HAP-1 (cell line): ENCODE measurements around the gene ZSCAN5A.
A peak's percentile ranks its signal among the peaks of the same experiment; 100 is the strongest.

ENCODE experiments used
- DNase-seq, 2 experiments: peaks; one replicate each; pipeline ENCODE4 v3.0.0-alpha.2; 2016 to 2020; ENCODE audit warnings: low spot score in 2 of 2
- H3K27me3 ChIP-seq: fragments of 250-450 bp; sonication (Bioruptor Pico); 2 replicates; pipeline ENCODE4 v1.5.1; 2020; ENCODE audit warnings: low read depth, mild to moderate bottlenecking, moderate library complexity
- H3K36me3 ChIP-seq: fragments of 250-450 bp; sonication (Bioruptor Pico); replicated peaks from 2 replicates; pipeline ENCODE4 v1.5.1; 2020; ENCODE audit warnings: mild to moderate bottlenecking
- H3K4me1 ChIP-seq: fragments of 250-450 bp; sonication (Bioruptor Pico); 2 replicates; pipeline ENCODE4 v1.5.1; 2020; ENCODE audit warnings: mild to moderate bottlenecking
- H3K4me3 ChIP-seq: fragments of 250-450 bp; sonication (Bioruptor Pico); 2 replicates; pipeline ENCODE4 v1.5.1; 2020; ENCODE audit warnings: mild to moderate bottlenecking, moderate library complexity
- H3K9me3 ChIP-seq: fragments of 250-450 bp; sonication (Bioruptor Pico); 2 replicates; pipeline ENCODE4 v1.5.1; 2020; ENCODE audit warnings: mild to moderate bottlenecking, moderate library complexity
- in situ Hi-C: fragments of 300-500 bp; cut with MboI; formaldehyde crosslinking; loops from 3 replicates; pipeline ENCODE4 v1.14.3; 2020; ENCODE audit warnings: low sequenced_read_pairs, inconsistent platforms, mixed read lengths

Gene ZSCAN5A

GRCh38 chr19:56332695-56333094 lies 18.1 kb upstream of the ZSCAN5A start:
- in situ Hi-C loops: loop anchor here (25.0 kb wide), 1 partner anchor 620 kb away; no protein-coding TSS in a partner anchor
- H3K4me3 ChIP-seq: no peak overlapping the region
- H3K27me3 ChIP-seq: no peaks in the 10 kb centered on the region
- no peaks in the 10 kb centered on the region for H3K9me3 ChIP-seq
- H3K36me3 ChIP-seq: no peaks in the 10 kb centered on the region
- DNase-seq: no peak
- H3K4me1 ChIP-seq: no peaks in the 10 kb centered on the region

- H3K27me3 ChIP-seq: no peaks in the 10 kb centered on the region
- DNase-seq: no peak
- H3K9me3 ChIP-seq: no peaks in the 10 kb centered on the region
- no peaks in the 10 kb centered on the region for H3K36me3 ChIP-seq
- no peaks in the 10 kb centered on the region for H3K4me1 ChIP-seq
- in situ Hi-C loops: no loop called here
- no peak overlapping the region for H3K4me3 ChIP-seq
These were observed 9.8 kb upstream of the ZSCAN5A start for GRCh38 chr19:56324436-56324835.

DNA sequence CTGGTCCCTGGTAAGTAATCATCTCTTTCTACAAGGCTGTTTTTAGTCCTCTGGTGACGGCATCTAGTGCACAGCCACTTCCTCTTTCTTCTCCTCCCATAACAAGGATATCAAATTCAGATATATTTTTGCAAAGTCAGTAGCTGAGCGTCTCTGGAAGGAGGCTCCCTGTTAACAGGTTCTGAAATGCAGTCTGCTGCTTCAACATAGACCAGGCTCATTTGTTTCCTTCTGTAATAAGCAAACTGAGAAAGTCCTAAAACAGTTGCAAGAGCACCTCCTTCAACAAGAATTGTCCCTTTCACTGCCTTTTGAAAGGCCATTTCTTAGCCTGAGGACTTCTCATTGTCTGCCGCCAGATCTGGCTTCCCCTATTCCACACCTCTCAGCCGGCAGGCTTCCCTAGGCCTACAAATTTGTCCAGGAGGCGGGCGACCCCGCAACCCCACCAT lies 7.4 kb upstream of the ZSCAN5A start:
- Histone ChIP-seq H3K36me3 (no peaks in the 10 kb centered on the region), H3K9me3 (no peaks in the 10 kb centered on the region), H3K4me1 (no peaks in the 10 kb centered on the region), H3K27me3 (no peaks in the 10 kb centered on the region), H3K4me3 (no peak overlapping the region)
- in situ Hi-C loops: no loop called here
- DNase-seq: no peak

DNA sequence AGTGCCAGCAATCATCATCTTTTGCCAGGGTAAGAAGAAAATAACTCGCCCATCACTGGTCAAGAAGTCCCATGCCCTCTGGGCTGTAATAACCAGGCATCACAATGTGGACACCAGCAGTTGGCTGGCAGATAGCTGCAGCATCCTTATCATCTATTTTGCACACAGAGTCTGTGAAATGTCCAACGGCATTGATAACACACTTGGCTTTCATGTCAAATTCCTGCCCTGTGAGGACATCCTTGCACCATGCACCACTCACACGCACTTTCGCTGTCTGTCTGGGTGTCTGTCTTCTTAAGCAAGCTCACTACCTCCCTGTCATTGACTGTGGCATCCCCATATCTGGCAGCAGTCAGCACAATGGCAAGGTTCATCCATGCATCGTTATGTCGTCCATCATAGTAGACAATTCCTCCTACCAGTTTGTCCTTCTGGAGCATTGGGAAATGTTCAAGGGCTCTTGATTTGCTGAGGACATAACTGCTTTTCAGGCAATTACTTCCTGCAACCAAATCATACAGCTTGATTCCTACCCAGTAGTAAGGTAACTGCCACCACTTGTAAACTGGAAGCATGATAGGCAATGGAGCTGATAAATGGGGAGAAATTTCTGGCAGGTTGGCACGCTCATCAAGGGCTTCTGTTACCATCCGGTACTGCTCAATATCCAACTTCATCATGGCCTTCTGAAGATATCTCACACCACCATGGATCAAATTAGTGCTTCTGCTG lies 6.8 kb upstream of the ZSCAN5A start:
- in situ Hi-C loops: no loop called here
- Histone ChIP-seq H3K36me3 (no peaks in the 10 kb centered on the region), H3K9me3 (no peaks in the 10 kb centered on the region), H3K4me3 (no peak overlapping the region), H3K27me3 (no peaks in the 10 kb centered on the region), H3K4me1 (no peaks in the 10 kb centered on the region)
- DNase-seq: no peak

DNA sequence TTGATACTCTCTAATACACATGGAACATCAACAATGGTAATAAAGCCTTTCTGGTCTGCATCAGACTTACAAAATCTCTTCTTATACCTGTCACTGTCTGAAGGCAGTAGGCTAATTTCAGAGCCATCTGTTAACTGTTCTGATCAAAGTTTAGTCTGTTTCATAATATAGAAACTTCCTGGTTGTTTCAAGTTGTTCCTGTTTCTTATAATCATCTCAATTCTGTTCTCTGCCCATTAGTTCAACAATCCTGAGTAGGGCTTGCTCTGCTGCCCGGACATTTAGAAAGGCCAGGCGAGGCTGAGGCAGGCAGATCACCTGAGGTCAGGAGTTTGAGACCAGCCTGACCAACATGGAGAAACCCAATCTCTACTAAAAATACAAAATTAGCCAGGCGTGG lies 5.4 kb upstream of the ZSCAN5A start:
- H3K27me3 ChIP-seq: no peaks in the 10 kb centered on the region
- H3K9me3 ChIP-seq: no peaks in the 10 kb centered on the region
- no peaks in the 10 kb centered on the region for H3K36me3 ChIP-seq
- DNase-seq: no peak
- 0 out of 2 replicates have a peak, but pooled peaks cover 2% of the 10 kb centered on the region for H3K4me1 ChIP-seq
- no peak overlapping the region for H3K4me3 ChIP-seq
- in situ Hi-C loops: no loop called here

GRCh38 chr19:56317749-56318148 lies 3.1 kb upstream of the ZSCAN5A start:
- Histone ChIP-seq H3K4me1 (peaks cover 11% of the 10 kb centered on the region), H3K36me3 (no peaks in the 10 kb centered on the region), H3K27me3 (no peaks in the 10 kb centered on the region), H3K4me3 (no peak overlapping the region), H3K9me3 (no peaks in the 10 kb centered on the region)
- in situ Hi-C loops: no loop called here
- no peak for DNase-seq

- H3K4me1 ChIP-seq: peaks cover 11% of the 10 kb centered on the region
- in situ Hi-C loops: no loop called here
These were observed 2.1 kb upstream of the ZSCAN5A start for GRCh38 chr19:56316728-56317127.

DNA sequence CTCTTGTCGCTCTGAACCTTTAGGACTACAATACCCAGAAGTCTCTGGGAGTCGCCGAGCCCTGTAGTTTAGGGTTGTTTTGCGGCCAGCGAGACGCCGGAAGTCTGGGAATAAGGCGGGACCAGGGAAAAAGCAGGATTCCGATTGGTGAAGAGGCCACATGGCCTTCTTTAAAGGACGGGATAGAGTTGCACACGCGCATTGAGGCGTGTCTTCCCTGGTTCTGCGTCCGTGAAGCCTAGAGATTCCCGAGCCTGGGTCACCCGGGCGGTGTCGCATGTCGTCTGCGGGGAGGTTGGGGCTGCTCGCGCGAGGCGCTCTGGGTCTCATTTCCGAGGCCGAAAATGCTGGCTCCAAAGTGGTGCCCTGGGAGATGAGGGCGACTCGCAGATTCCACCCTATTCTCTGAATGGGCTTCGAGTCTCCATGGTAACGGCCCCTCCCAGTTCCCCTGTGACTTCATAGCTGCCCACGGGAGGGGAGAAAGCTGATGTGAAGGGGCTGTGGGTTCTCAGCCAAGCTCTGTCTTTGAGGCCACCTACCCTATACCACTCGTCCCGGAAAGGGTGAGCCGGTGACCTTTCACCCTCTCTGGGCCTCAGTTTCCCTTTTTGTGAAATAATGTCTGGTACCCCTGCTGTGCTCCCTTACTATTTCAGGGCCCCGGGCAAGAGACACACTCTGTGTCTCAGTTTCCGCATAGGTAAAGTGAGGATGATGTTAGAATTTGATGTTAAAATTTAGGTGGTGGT lies 614 bp upstream of the ZSCAN5A start:
- H3K36me3 ChIP-seq: peaks cover 13% of the 10 kb centered on the region
- H3K9me3 ChIP-seq: no peaks in the 10 kb centered on the region
- H3K4me3 ChIP-seq: peak overlapping the region; percentile 61
- H3K4me1 ChIP-seq: peaks cover 11% of the 10 kb centered on the region
- no peaks in the 10 kb centered on the region for H3K27me3 ChIP-seq
- in situ Hi-C loops: no loop called here
- DNase-seq: peak; percentile 94 to 95

More at GRCh38 chr19:56316728-56317127, 2.1 kb upstream of the ZSCAN5A start:
- Histone ChIP-seq H3K36me3 (peaks cover 8% of the 10 kb centered on the region), H3K9me3 (no peaks in the 10 kb centered on the region), H3K27me3 (no peaks in the 10 kb centered on the region), H3K4me3 (no peak overlapping the region)
- DNase-seq: no peak

DNA sequence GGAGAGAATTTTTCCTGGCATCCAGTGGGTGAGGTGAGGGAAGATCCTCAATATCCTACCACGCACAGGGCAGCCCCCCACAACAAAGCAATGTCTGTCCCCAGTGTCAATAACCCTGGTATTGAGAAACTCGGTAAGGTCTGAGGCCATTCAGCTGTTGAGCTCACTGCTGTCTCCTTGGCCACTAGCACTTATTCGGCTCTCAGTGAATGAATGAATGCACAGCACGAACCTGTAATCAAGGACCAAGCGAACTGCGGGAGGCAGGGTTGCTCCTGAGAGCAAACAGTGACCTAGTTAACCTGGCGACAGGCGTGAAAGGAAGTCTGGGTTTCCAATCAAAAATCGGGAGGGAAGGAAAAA lies 640 bp downstream of the ZSCAN5A start:
- H3K9me3 ChIP-seq: no peaks in the 10 kb centered on the region
- peak overlapping the region; percentile 61 for H3K4me3 ChIP-seq
- in situ Hi-C loops: no loop called here
- peaks cover 13% of the 10 kb centered on the region for H3K36me3 ChIP-seq
- DNase-seq: no peak
- no peaks in the 10 kb centered on the region for H3K27me3 ChIP-seq
- peaks cover 11% of the 10 kb centered on the region for H3K4me1 ChIP-seq

GRCh38 chr19:56312787-56313657 lies 1.6 kb downstream of the ZSCAN5A start:
- in situ Hi-C loops: no loop called here
- H3K36me3 ChIP-seq: peaks cover 13% of the 10 kb centered on the region
- H3K4me1 ChIP-seq: peaks cover 11% of the 10 kb centered on the region
- no peak overlapping the region; the same call in 1 of the 2 replicates for H3K4me3 ChIP-seq
- H3K9me3 ChIP-seq: no peaks in the 10 kb centered on the region
- no peaks in the 10 kb centered on the region for H3K27me3 ChIP-seq
- peak in 1 of 2 experiments; percentile 23 for DNase-seq

DNA sequence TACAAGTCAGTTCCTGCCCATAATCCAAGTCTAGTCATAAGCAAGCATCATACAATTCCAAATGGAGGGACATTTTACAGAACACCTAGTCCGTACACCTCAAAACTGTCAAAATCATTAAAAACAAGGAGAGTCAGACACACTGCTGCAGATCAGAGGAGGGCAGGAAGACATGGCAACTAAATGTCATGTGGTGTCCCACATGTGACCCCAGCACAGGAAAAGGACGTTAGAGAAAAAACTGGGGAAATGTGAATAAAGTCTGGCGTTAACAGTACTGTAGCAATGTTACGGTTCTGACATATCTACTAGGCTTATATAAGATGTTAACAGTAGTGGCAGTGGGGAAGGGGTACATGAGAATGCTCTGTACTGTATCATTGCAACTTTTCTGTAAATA lies 2.3 kb downstream of the ZSCAN5A start:
- Histone ChIP-seq H3K4me1 (peaks cover 11% of the 10 kb centered on the region), H3K9me3 (no peaks in the 10 kb centered on the region), H3K36me3 (peaks cover 13% of the 10 kb centered on the region), H3K4me3 (no peak overlapping the region), H3K27me3 (no peaks in the 10 kb centered on the region)
- in situ Hi-C loops: no loop called here
- no peak for DNase-seq

- in situ Hi-C loops: no loop called here
- no peak for DNase-seq
- H3K27me3 ChIP-seq: no peaks in the 10 kb centered on the region
- H3K4me1 ChIP-seq: peaks cover 9% of the 10 kb centered on the region
- no peak overlapping the region for H3K4me3 ChIP-seq
- peaks cover 13% of the 10 kb centered on the region for H3K36me3 ChIP-seq
- H3K9me3 ChIP-seq: no peaks in the 10 kb centered on the region
These were observed 4.2 kb downstream of the ZSCAN5A start for GRCh38 chr19:56310462-56310861.

DNA sequence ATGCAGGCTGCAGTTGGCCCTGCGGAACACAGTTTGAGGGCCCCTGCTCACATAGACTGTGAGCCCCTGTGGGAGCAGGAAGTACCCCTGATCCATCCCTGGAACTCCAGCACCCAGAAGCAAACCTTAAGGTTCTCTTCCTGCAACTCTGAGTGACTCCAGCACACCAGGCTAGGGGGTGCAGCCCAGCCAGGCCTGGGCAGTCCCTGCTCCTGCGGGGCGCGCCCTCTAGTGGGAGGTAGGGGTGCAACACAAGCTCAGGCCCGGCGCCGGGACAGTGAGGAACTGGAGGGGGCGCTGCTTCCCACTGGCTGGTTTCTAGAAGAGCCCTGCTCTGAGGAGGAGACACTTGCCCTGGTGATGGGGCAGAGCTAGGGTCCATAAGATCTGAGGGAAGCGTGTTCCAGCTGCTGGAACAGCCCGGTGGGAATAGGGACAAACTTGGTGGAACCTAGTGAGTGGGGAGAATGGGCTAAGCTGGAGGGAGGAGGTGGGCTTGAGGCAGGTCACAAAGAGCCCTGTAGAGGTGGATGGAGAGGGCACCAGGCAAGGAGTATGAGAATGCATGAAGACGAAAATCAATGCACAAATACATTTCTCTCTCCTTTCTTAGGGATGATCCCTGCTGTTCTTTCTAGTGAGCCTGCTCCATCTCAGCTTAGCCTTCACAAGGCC lies 5.0 kb downstream of the ZSCAN5A start:
- peak; percentile 14 to 75 for DNase-seq
- peaks cover 9% of the 10 kb centered on the region for H3K4me1 ChIP-seq
- H3K4me3 ChIP-seq: no peak overlapping the region
- H3K27me3 ChIP-seq: no peaks in the 10 kb centered on the region
- no peaks in the 10 kb centered on the region for H3K9me3 ChIP-seq
- in situ Hi-C loops: no loop called here
- peaks cover 13% of the 10 kb centered on the region for H3K36me3 ChIP-seq
